NCI-H1048 (cell line): ENCODE data around the gene SND1.
"Not testable (repeated sequence)": the region's sequence is repeated elsewhere in the genome, so short reads cannot be mapped to it uniquely, and the experiment has no call there.

Source experiments
- DNase-seq: peaks from one replicate; lab custom pipeline; 2025; lab: John Stamatoyannopoulos, UW

Gene SND1

GRCh38 chr7:127831318-127832219, 179.6 kb downstream of the SND1 start:
- DNase-seq, result no peak

DNA sequence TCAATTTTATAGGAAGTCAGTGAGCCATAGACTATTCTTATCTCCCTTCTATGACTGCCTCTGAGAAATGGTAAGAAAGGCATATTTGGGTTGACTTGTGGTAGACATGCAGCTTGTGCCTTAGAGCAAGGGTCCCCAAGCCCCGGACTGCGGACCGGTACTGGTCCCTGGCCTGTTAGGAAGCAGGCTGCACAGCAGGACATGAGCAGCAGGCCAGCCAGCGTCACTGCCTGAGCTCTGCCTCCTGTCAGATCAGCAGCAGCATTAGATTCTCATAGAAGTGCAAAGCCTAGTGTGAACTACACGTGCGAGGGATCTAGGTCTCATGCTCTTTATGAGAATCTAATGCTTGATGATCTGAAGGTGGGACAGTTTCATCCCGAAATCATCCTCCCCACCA, 180.6 kb downstream of the SND1 start:
- DNase-seq, result no peak

DNA sequence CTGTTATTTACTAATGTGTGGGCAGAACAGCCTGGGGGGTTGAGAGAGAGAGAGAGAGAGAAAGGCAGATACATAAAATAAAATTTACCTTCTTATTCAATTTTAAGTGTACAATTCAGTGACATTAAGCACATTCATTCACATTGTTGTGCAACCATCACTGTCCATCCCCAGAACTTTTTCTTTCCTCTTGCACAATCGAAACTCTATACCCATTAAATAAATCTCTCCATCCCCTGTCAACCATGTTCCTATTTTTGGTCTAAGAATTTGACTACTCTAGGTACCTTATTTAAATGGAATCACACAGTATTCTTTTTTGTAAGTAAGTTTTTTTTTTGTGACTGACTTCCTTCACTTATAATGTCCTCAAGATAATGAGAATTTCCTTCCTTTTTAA, 181.6 kb downstream of the SND1 start:
- no peak for DNase-seq

DNA sequence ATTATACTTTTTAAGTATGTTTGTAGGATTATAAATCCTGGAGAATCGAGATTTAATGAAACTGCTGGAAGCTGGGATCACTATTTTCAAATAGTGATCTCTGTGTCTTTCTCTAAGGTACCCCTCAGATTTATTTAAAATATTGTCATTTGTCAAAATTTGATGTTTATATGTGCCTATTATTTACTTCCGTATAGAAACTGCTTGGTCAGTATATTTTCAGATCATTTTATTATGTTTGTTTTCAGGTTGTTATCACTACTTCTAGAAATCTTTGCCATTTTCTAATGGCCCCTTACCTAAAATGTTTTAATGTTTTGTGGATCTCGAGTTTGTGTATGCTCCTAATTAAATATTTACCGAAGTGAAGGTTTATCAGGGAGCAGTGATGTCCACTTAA, 183.7 kb downstream of the SND1 start:
- DNase-seq, result no peak

DNA sequence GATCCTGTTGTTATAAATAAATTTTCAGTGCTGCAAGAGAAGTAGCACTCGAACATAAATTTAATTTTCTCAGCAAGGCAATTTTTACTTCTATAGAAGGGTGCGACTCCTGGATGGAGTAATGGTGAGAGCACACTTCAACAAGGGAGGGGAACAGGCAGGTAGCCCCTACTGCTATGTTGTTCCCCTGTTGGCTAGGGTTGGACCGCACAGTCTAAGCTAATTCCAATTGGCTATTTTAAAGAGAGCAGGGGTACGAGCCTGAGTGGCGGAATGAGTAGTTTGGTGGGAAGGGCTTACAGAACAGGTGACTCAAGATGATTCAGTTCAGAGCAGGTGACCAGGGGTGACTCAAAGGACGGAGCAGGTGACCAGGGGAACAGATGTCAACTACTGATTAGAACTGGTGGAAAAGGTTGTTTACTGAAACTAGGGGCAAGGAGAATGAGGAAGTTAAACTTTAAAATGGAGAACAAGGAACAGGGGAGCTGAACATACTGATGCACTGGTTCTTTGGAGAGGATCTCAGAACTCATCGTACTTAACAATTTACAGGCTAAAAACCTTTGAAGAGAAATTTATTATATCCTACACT, 185.9 kb downstream of the SND1 start:
- DNase-seq, result not testable (repeated sequence)

- no peak for DNase-seq
Observed at GRCh38 chr7:127838816-127839415, 186.9 kb downstream of the SND1 start.

DNA sequence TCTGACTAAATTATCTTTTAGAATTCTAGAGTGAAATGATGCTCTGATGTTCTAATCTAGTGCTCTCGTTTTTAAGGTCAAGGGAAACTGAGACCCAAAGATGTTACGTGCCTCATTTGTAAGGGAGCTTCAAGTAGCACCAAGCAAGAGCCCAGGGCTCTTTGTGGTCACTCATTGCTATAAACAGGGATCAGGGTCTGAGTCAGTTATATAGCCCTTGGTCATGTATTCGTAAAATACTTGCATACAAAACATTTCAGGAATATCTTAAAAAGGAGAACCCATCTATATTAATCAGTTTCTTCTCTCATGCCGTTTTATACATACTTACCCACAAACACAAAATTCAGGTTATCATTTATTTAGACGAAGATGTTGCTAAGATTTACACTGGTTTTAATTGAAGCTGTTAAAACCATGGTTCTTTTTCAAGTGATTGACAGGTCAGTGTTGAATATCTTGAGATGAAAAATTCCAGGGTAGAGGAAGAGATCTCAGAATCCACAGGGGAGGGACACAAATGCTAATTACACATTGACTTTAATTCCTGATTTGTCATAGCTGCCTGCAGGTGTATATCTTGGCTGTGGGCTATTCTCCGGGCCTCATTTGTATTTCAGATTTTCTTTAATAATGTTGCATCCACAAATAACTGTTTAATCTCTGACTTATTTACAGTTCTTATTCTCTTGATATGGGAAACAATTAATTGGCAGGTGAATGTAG, 188.4 kb downstream of the SND1 start:
- DNase-seq, result no peak

DNA sequence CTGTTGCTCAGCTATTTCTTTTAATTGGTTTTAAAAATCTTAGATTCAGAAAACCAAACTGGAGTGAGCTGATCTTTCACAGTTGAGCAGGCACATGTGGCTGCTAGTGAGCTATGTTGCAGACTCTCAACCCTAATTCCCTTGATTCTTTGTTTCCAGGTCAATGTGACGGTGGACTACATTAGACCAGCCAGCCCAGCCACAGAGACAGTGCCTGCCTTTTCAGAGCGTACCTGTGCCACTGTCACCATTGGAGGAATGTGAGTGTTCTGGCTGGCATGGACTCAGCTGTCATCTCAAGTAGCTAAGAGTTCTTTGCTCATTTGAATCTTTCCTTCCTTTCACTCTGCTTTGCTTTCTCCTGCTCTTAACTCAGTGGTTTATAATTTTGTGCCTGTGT, 192.2 kb downstream of the SND1 start:
- DNase-seq, result no peak

DNA sequence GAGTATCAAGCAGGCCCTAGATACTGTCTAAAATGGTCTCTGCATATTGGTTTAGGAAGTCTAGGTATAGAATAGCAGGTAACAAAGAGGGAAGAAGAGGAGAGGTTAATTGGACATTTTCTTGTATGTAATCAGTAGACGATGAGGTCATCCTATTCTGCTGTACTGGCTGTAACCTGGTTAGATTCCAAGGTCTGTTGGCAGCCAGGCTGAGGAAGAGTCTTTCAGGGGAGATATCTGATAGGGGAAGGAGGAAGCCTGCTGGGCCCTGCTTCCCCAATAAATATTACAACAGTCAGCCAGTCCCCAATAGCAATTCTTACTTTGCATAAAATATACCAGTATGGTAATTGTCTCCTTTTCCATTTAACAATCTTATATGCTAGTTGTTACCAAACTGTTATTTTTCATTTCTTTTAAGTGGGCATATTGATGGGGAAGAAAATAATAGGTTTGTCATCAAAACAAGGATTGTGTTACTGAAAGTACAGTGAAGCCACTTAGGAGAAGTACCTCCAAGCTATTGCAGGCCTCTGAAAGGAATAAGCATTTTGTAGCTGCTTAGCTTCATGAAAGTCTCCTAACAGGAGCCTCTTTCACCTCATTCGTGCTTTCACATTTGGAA, 192.8 kb downstream of the SND1 start:
- no peak for DNase-seq

DNA sequence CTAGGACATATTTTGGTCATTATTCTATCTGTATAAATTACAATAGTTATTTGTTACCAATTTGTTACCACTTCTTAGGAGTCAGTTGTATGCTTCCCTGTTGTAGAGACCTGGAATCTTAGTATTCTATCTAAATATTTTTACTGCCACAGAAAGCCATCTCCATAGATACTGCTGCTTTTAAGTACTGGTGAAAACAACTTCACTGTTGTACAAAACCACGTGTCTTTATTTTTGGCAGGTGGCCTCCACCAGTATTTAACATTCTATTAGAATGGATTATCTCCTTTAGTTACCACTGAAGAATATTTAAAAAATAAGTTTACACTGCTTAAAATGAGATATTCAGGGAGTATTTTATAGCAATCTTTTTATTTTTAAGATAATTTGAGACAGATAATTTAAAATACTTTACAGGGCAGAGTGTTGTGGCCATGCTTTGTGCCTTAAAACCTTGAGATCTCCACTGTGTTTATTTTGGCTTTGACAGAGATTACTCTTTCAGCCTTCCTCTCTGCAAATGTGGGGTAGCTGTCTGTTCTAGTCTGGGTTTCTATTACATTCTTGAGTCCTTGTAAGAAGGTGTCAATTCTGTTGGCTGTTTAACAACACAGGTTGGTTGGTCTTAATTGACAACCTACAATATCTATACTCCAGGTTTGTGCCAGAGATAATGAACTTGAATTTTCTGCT, 193.7 kb downstream of the SND1 start:
- no peak for DNase-seq

- no peak for DNase-seq
Observed at GRCh38 chr7:127847641-127848040, 195.6 kb downstream of the SND1 start.

DNA sequence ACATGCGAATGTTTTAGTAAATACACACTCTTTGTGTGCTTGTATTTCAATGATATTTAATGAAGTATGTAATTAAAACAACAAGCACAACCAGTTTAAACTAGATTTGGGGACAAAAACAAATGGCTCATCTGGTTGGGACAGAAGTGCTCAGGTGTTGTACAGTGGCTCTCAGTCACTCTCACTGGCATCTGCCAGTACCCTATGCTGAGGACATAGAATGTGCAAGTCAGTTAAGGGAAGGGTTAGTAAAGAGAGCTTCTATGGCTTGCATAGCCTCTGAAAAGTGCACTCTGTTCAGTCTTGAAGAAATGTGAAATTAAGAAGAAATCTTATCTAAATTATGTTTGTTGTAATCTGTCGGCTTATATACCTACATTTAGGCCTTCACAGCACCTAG, 196.2 kb downstream of the SND1 start:
- DNase-seq, result no peak

- DNase-seq, result no peak
Observed at GRCh38 chr7:127850195-127850594, 198.2 kb downstream of the SND1 start.

- no peak for DNase-seq
Observed at GRCh38 chr7:127854383-127854782, 202.4 kb downstream of the SND1 start.

DNA sequence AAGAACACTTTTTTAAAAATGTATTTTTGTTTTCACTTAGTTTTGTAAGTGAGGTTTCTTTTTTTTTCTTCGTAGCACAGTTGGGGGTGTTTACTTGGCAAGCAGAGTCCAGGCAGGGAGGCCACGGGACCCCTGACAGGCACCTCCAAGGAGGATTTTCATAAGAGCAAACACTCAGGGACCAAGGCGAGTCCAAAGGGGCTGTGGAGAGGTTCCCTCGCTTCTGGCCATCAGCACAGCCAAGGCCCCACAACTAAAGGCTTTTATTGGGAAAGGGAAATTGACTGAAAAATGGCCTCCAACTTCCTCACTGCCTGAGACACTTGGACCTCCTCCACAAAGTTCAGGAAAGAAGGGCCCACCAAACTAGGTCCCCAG, 205.5 kb downstream of the SND1 start:
- no peak for DNase-seq

DNA sequence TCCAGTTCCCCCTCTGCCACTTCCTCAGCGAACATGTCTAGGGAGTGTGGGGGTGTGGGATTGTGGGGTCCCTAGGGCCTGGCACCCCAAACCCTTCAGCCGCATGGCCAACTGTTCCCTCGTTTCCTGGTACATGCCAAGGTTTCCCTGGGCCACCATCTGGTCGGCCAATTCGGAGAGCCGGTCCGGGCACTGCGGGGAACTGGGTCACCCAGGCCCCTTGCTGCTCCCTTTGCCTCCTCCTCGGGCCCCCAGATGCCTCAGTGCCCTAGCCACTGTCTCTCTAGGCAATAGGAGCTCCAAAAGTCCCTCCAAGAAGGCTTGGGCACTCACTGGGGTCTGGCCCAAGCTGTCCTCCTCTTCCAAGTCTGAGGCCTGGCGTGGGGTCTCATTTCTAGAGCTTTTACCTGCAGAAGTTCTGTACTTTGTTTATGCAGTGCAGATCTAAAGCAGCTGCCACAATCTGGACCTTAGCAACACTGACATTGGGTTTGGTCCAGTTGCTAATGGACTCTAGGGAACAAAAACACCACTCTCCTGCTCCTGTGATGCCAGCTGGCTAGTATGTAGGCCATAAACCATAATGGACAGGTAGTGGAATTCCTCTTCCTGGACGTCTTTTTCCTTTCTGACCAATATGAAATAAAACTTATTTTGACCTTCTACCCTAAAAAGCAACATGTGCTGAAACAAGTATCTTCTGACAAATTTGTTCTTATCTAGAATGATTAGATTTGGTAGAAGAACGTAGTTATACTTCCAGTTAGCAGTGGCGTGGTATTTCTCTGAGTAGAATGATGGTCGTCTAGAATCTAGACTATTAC, 206.3 kb downstream of the SND1 start:
- DNase-seq, result no peak

- no peak for DNase-seq
Observed at GRCh38 chr7:127858915-127859189, 206.9 kb downstream of the SND1 start.

DNA sequence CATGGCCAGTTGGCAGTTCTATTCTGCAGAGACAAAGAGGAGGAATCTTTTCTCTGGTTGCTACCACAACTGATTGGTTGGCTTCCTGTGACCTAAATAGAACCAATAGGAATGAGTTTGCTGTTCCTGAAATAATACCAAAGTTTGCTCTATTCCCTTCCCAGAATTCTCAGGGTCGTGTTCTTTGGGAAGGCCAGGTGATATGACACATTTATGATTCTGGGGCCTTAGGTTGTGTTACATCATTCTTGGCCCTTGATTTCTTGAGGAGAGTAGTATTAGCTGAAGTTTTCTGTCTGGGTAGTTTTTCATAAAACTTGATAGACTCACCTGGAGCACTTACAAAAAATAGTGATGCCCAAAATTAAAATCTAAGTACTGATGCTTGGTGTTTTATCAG, 207.3 kb downstream of the SND1 start:
- no peak for DNase-seq

GRCh38 chr7:127862525-127862924, 210.5 kb downstream of the SND1 start:
- no peak for DNase-seq

- no peak for DNase-seq
Observed at GRCh38 chr7:127863082-127863481, 211.1 kb downstream of the SND1 start.

- no peak for DNase-seq
Observed at GRCh38 chr7:127865466-127865865, 213.5 kb downstream of the SND1 start.
